H1 (cell line): ENCODE measurements around the gene MBD3. TPM values are rescaled to one million over a fixed set of nuclear protein-coding genes. Genes with fewer than 3 reads are reported as not detected.

Source experiments
- CTCF ChIA-PET: fragments of 300-600 bp; sonication (Branson Sonifier 250); formaldehyde crosslinking; loops from one replicate; lab custom pipeline; 2021; ENCODE audit not compliant: partially characterized antibody; lab: Charles Lee
- POLR2A ChIA-PET: fragments of 300-600 bp; sonication (Branson Sonifier 250); formaldehyde crosslinking; loops from one replicate; lab custom pipeline; 2021; ENCODE audit warnings: inconsistent platforms; ENCODE audit not compliant: partially characterized antibody; lab: Charles Lee
- DNase-seq, 2 experiments: peaks; one replicate each; pipeline versions ENCODE4 v3.0.0 to v3.0.0-alpha.2; 2010 to 2022; ENCODE audit warnings: low spot score in 2 of 2, low read depth in 1 of 2, mixed read lengths in 1 of 2
- FAIRE-seq: peaks from 2 replicates; lab custom pipeline; 2011; peaks lifted over from hg19 to GRCh38; lab: Jason Lieb, UNC
- H2AFZ ChIP-seq: 2 replicates; pipeline ENCODE4 v1.8.1; 2012; ENCODE audit warnings: low read length, inconsistent platforms
- H2AK5ac ChIP-seq: 2 replicates; pipeline ENCODE4 v1.6.1; 2013; ENCODE audit warnings: low read depth, low read length
- H2BK120ac ChIP-seq: replicated peaks from 2 replicates; pipeline ENCODE3; 2013; ENCODE audit warnings: low read depth, low read length, inconsistent platforms
- H2BK12ac ChIP-seq: 2 replicates; pipeline ENCODE4 v1.6.1; 2013; ENCODE audit warnings: low read depth, low read length
- H2BK15ac ChIP-seq: 2 replicates; pipeline ENCODE4 v1.6.1; 2013; ENCODE audit warnings: low read length
- H2BK20ac ChIP-seq: 2 replicates; pipeline ENCODE4 v1.6.1; 2013; ENCODE audit warnings: low read length
- H2BK5ac ChIP-seq: 2 replicates; pipeline ENCODE4 v1.6.1; 2013; ENCODE audit warnings: low read depth, low read length
- H3K14ac ChIP-seq: 2 replicates; pipeline ENCODE4 v1.6.1; 2013; ENCODE audit warnings: inconsistent platforms; ENCODE audit not compliant: insufficient read length
- H3K18ac ChIP-seq: 2 replicates; pipeline ENCODE4 v1.6.1; 2013; ENCODE audit warnings: low read length; ENCODE audit errors: extremely low read depth
- H3K23ac ChIP-seq: 2 replicates; pipeline ENCODE4 v1.6.1; 2013; ENCODE audit warnings: inconsistent platforms; ENCODE audit not compliant: insufficient read length
- H3K23me2 ChIP-seq: 2 replicates; pipeline ENCODE4 v1.6.1; 2013; ENCODE audit warnings: low read depth, low read length
- H3K27ac ChIP-seq: 2 replicates; pipeline ENCODE4 v1.6.1; 2011; ENCODE audit warnings: low read depth, low read length, inconsistent platforms
- H3K27me3 ChIP-seq, 4 experiments: replicated peaks in 1 of 4; 1 replicate in 1 of 4; 2 replicates in 3 of 4; pipeline versions ENCODE4 v1.6.1 to v1.8.1; 2011 to 2013; ENCODE audit warnings: low read length in 3 of 4, mild to moderate bottlenecking in 3 of 4, inconsistent platforms in 2 of 4, mixed read lengths in 2 of 4, moderate library complexity in 1 of 4; ENCODE audit not compliant: control insufficient read depth in 3 of 4, insufficient read depth in 3 of 4; ENCODE audit errors: extremely low read depth in 1 of 4
- H3K36me3 ChIP-seq, 4 experiments: 2 replicates each; pipeline versions ENCODE4 v1.6.1 to v1.8.1; 2011 to 2013; ENCODE audit warnings: mild to moderate bottlenecking in 4 of 4, low read length in 3 of 4, moderate library complexity in 2 of 4, control low read depth in 1 of 4, inconsistent platforms in 1 of 4; ENCODE audit not compliant: insufficient read depth in 4 of 4, control insufficient read depth in 2 of 4
- H3K4ac ChIP-seq: replicated peaks from 2 replicates; pipeline ENCODE3; 2013; ENCODE audit warnings: low read length, low read depth, mixed read lengths, inconsistent platforms; ENCODE audit not compliant: insufficient read length
- H3K4me1 ChIP-seq, 4 experiments: replicated peaks in 1 of 4; 1 replicate in 1 of 4; 2 replicates in 3 of 4; pipeline versions ENCODE4 v1.6.1 to v1.8.1; 2011 to 2013; ENCODE audit warnings: low read length in 3 of 4, inconsistent platforms in 2 of 4, mixed read lengths in 1 of 4; ENCODE audit not compliant: insufficient read depth in 4 of 4, control insufficient read depth in 3 of 4
- H3K4me2 ChIP-seq, 2 experiments: 2 replicates each; pipeline versions ENCODE4 v1.6.1 to v1.8.1; 2011 to 2013; ENCODE audit warnings: low read depth in 2 of 2, low read length in 2 of 2, control low read depth in 1 of 2, inconsistent platforms in 1 of 2, mild to moderate bottlenecking in 1 of 2; ENCODE audit not compliant: insufficient read depth in 1 of 2
- H3K4me3 ChIP-seq, 4 experiments: fragments of 200-600, 300-600 bp in 1 of 4; sonication (generic), shearing (Covaris generic), sonication (Bioruptor Twin) in 1 of 4; 2 replicates each; pipeline versions ENCODE4 v1.5.1 to v1.8.1; 2011 to 2016; ENCODE audit warnings: low read length in 4 of 4, low read depth in 3 of 4, control low read depth in 2 of 4, inconsistent platforms in 2 of 4, mild to moderate bottlenecking in 2 of 4, mixed read lengths in 1 of 4, moderate library complexity in 1 of 4; ENCODE audit not compliant: insufficient read depth in 2 of 4; ENCODE audit errors: extremely low read depth in 1 of 4
- H3K56ac ChIP-seq: replicated peaks from 2 replicates; pipeline ENCODE3; 2013; ENCODE audit warnings: low read depth, mild to moderate bottlenecking, mixed read lengths, low read length, inconsistent platforms; ENCODE audit not compliant: insufficient read length
- H3K79me1 ChIP-seq: 2 replicates; pipeline ENCODE4 v1.6.1; 2013; ENCODE audit warnings: low read depth, low read length, control low read depth
- H3K79me2 ChIP-seq, 2 experiments: 2 replicates each; pipeline versions ENCODE4 v1.6.1 to v1.8.1; 2012 to 2013; ENCODE audit warnings: low read length in 2 of 2, mild to moderate bottlenecking in 2 of 2, inconsistent platforms in 1 of 2; ENCODE audit not compliant: insufficient read depth in 2 of 2, control insufficient read depth in 1 of 2
- H3K9ac ChIP-seq, 4 experiments: replicated peaks in 1 of 4; 1 replicate in 1 of 4; 2 replicates in 3 of 4; pipeline versions ENCODE4 v1.6.1 to v1.8.1; 2011 to 2013; ENCODE audit warnings: low read depth in 3 of 4, low read length in 3 of 4, control low read depth in 2 of 4, mild to moderate bottlenecking in 2 of 4, moderate library complexity in 2 of 4, inconsistent platforms in 1 of 4; ENCODE audit errors: extremely low read depth in 1 of 4
- H3K9me3 ChIP-seq, 2 experiments: 2 replicates each; pipeline versions ENCODE4 v1.6.1 to v1.8.1; 2012 to 2013; ENCODE audit warnings: mild to moderate bottlenecking in 2 of 2, moderate library complexity in 2 of 2, control low read depth in 1 of 2, inconsistent platforms in 1 of 2, low read depth in 1 of 2, low read length in 1 of 2, mixed read lengths in 1 of 2; ENCODE audit not compliant: insufficient read depth in 2 of 2
- H4K20me1 ChIP-seq, 2 experiments: replicated peaks in 1 of 2; 2 replicates each; pipeline versions ENCODE3 to v1.8.1; 2011 to 2013; ENCODE audit warnings: inconsistent platforms in 2 of 2, low read length in 2 of 2, mild to moderate bottlenecking in 1 of 2; ENCODE audit not compliant: insufficient read depth in 2 of 2, control insufficient read depth in 1 of 2
- H4K5ac ChIP-seq: 2 replicates; pipeline ENCODE4 v1.6.1; 2013; ENCODE audit warnings: low read length, low read depth, mixed read lengths, inconsistent platforms; ENCODE audit not compliant: insufficient read length
- H4K8ac ChIP-seq: 2 replicates; pipeline ENCODE4 v1.8.0; 2013; ENCODE audit warnings: mild to moderate bottlenecking, moderate library complexity, low read length, inconsistent platforms; ENCODE audit not compliant: insufficient read depth; ENCODE audit errors: extremely low read depth
- H4K91ac ChIP-seq: replicated peaks from 2 replicates; pipeline ENCODE3; 2013; ENCODE audit warnings: low read length, mixed read lengths, inconsistent platforms; ENCODE audit not compliant: insufficient read length
- CEBPB ChIP-seq: IDR thresholded peaks from 2 replicates; pipeline ENCODE4 v1.6.1; 2012; ENCODE audit warnings: low read depth, low read length
- PHF8 ChIP-seq: fragments of 200-600 bp; sonication (generic); conservative IDR thresholded peaks from 2 replicates; pipeline ENCODE4 v1.7.1; 2012; ENCODE audit warnings: low read depth, mild to moderate bottlenecking, inconsistent platforms, low read length, moderate library complexity
- POU5F1 ChIP-seq: IDR thresholded peaks from 2 replicates; pipeline ENCODE4 v1.6.1; 2011; ENCODE audit warnings: low read depth, mild to moderate bottlenecking, low read length, moderate library complexity
- SP2 ChIP-seq: IDR thresholded peaks from 2 replicates; pipeline ENCODE4 v1.6.1; 2012; ENCODE audit warnings: mild to moderate bottlenecking, low read length, inconsistent platforms
- WGBS, 2 experiments: shearing (Covaris generic) in 1 of 2; methylation state at CpG; one replicate each; pipeline versions ENCODE4 v1.1.6 to v1.1.7; 2013 to 2015; ENCODE audit warnings: low lambda C conversion rate in 2 of 2, mixed read lengths in 2 of 2, inconsistent platforms in 1 of 2, low coverage in 1 of 2, missing lambda C conversion rate in 1 of 2; ENCODE audit not compliant: insufficient replicate concordance in 2 of 2, insufficient coverage in 1 of 2, insufficient read length in 1 of 2; ENCODE audit errors: extremely low coverage in 1 of 2, missing lambda C conversion rate in 1 of 2; 5-methylcytosine and 5-hydroxymethylcytosine counted together
- polyA plus RNA-seq, 7 experiments: library from polyadenylated mRNA; depleted of rRNA in 3 of 7; stranded (reverse) in 5 of 7; unstranded in 2 of 7; fragments of >200 nt in 5 of 7; fragments of 200-250 nt in 2 of 7; gene quantifications; 1 replicate in 5 of 7; 2 replicates in 1 of 7; 4 replicates in 1 of 7; pipeline versions ENCODE4 v1.2.1 to v1.2.3, GENCODE V29; 2011 to 2013; ENCODE audit warnings: missing spikeins in 2 of 7, mixed read lengths in 2 of 7
- total RNA-seq: library from RNA; stranded (reverse); fragmentation: NEBNext Ultra II Directional; extraction: Animal tissue kit (Norgen Biotek cat#: 25700); gene quantifications from 2 replicates; pipeline ENCODE4 v1.2.1, GENCODE V29; 2021

The MBD3 gene
- total and polyA plus RNA-seq, 2 of the 8 experiments (the other 6 are each of a cell fraction or from before 2014, with no cell fraction given): 88.2 to 110 TPM

DNA sequence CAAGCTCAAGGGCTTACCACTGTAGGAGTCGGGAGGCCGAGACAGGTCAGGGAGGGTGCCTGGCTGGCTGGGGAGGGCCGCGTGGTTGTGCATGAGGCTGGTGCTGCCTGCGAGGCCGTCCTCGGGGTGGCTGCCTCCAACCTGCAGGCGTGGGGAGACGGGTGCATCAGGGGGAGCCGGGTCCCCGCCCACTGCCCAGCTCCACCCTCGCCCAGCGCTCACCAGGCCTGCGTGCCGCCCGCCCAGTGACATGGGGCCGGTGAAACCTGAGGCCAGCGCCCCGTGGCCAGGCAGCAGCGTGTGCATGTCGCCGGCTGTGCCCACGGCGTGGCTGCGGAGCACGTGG, 26.4 kb upstream of the MBD3 start:
- Histone ChIP-seq H3K9me3 (no peaks in the 10 kb centered on the region), H2AFZ (no peak overlapping the region), H3K18ac (no peak overlapping the region), H3K23ac (no peak overlapping the region), H4K5ac (no peak overlapping the region), H3K36me3 (peaks cover 30 to 86% (median 66%) of the 10 kb centered on the region in 4 experiments), H3K79me2 (peaks cover 0 to 4% of the 10 kb centered on the region in 2 experiments; a peak in 1 of 4 replicates), H2BK15ac (no peak overlapping the region), H4K91ac (no peak overlapping the region), H4K8ac (peak overlapping the region; percentile 71; the same call in 1 of the 2 replicates), H3K4me3 (no peak overlapping the region), H3K14ac (no peak overlapping the region), H3K27me3 (no peaks in the 10 kb centered on the region), H2BK20ac (no peak overlapping the region), H2BK120ac (no peak overlapping the region), H3K79me1 (peaks cover 3% of the 10 kb centered on the region; the same call in 1 of the 2 replicates), H3K23me2 (no peaks in the 10 kb centered on the region), H3K27ac (no peak overlapping the region), H2AK5ac (no peak overlapping the region), H2BK12ac (0 out of 2 replicates have a peak overlapping the region, but pooled peaks have one; percentile 2), H3K4me1 (peaks cover 0 to 8% (median 4%) of the 10 kb centered on the region in 4 experiments; a peak in 3 of 7 replicates), H3K4ac (no peak overlapping the region), H3K56ac (no peak overlapping the region), H3K9ac (no peak overlapping the region), H2BK5ac (peak overlapping the region; percentile 26; the same call in 1 of the 2 replicates), H3K4me2 (no peak overlapping the region), H4K20me1 (peaks cover 21 to 36% of the 10 kb centered on the region in 2 experiments)
- WGBS, 2 experiments: 89% methylated on average over 18 of the region's 26 CpGs; no CpG with 5 or more reads in 1 of the 2 experiments
- DNase-seq (no peak), FAIRE-seq (no peak)
- ChIA-PET CTCF (interaction anchor here (0.8 to 2.2 kb wide), 5 partner anchors 9 to 52 kb away, joined by 3 to 10 read pairs (median 3); partner anchors contain the start of gene UQCR11), POLR2A (interaction anchor here (1.1 to 4.8 kb wide), 3 partner anchors 12 to 17 kb away, joined by 3 to 26 read pairs (median 3); partner anchors contain the start of gene UQCR11)
- no peak for TF ChIP-seq PHF8
- no peak for TF ChIP-seq SP2
- TF ChIP-seq CEBPB: no peak
- TF ChIP-seq POU5F1: no peak
